Activated T-cell treated with anti-CD3 and anti-CD28 coated beads, Interleukin-2, amount 50 U/mL, for 4 hours (primary cell): Measurements from ENCODE around the gene PGGHG. TPM values are rescaled to one million over a fixed set of nuclear protein-coding genes. Genes with fewer than 3 reads are reported as not detected.
"Not testable (repeated sequence)": the region's sequence is repeated elsewhere in the genome, so short reads cannot be mapped to it uniquely, and the experiment has no call there.

Experiments used
- ATAC-seq, 2 donors: fragments of 200-7000 bp; cut with Tn5 transposase; one replicate each; pipeline ENCODE4 v1.10.0; 2021
- DNase-seq: peaks from one replicate; pipeline ENCODE4 v3.0.0-alpha.2; 2020
- H3K27me3 Mint-ChIP-seq: one replicate; pipeline ENCODE4 v1.8.0; 2021; ENCODE audit warnings: low read depth, mixed read lengths
- H3K36me3 Mint-ChIP-seq: one replicate; pipeline ENCODE4 v1.8.0; 2022; ENCODE audit warnings: mixed read lengths; ENCODE audit not compliant: insufficient read depth
- H3K4me1 Mint-ChIP-seq: one replicate; pipeline ENCODE4 v1.8.0; 2021; ENCODE audit warnings: low read depth, mixed read lengths
- H3K4me3 Mint-ChIP-seq: one replicate; pipeline ENCODE4 v1.8.0; 2021; ENCODE audit warnings: mild to moderate bottlenecking, moderate library complexity, mixed read lengths
- H3K9me3 Mint-ChIP-seq: one replicate; pipeline ENCODE4 v1.8.0; 2021; ENCODE audit warnings: mixed read lengths
- total RNA-seq, 3 donors: library from RNA; stranded (reverse); gene quantifications; one replicate each; pipeline ENCODE4 v1.2.1, GENCODE V29; 2021

Gene PGGHG
- total RNA-seq, 3 donors from 2014 or later, result 16.6 to 76.3 (median 28.3) TPM

GRCh38 chr11:306645-307371, 17.9 kb downstream of the PGGHG start:
- Mint-ChIP-seq H3K27me3 (no peaks in the 10 kb centered on the region), H3K36me3 (peaks cover 4% of the 10 kb centered on the region), H3K4me1 (peaks cover 48% of the 10 kb centered on the region), H3K4me3 (peak overlapping the region; percentile 93), H3K9me3 (no peaks in the 10 kb centered on the region)
- DNase-seq (no peak), ATAC-seq (no peak)

- Mint-ChIP-seq H3K4me3 (peak within 1 kb of the TSS; percentile 93), H3K4me1 (peaks cover 52% of the 10 kb centered on the region)
- DNase-seq, H3K27me3 Mint-ChIP-seq, H3K9me3 Mint-ChIP-seq, H3K36me3 Mint-ChIP-seq: not testable (repeated sequence)
- peak; percentile 25 to 32 for ATAC-seq
These were observed 19.1 kb downstream of the PGGHG start, which contains the start of gene IFITM2 for GRCh38 chr11:307766-308708. Gene IFITM2, plus strand, starts transcription at chr11:307816. Its CDS starts 377 bp downstream, at chr11:308193.

- ATAC-seq, result peak; percentile 5 to 7
- DNase-seq, H3K9me3 Mint-ChIP-seq, H3K27me3 Mint-ChIP-seq, H3K36me3 Mint-ChIP-seq: not testable (repeated sequence)
- peak overlapping the region; percentile 93 for H3K4me3 Mint-ChIP-seq
- peaks cover 55% of the 10 kb centered on the region for H3K4me1 Mint-ChIP-seq
These were observed 20.1 kb downstream of the PGGHG start for GRCh38 chr11:308740-309665.

- peaks cover 54% of the 10 kb centered on the region for H3K4me1 Mint-ChIP-seq
- not testable (repeated sequence) for DNase-seq
These were observed 21.1 kb downstream of the PGGHG start for GRCh38 chr11:309979-310572.

GRCh38 chr11:311013-311748, 22.3 kb downstream of the PGGHG start:
- H3K27me3 Mint-ChIP-seq, H3K9me3 Mint-ChIP-seq, H3K36me3 Mint-ChIP-seq, DNase-seq: not testable (repeated sequence)
- ATAC-seq, result peak; percentile 28 to 34
- H3K4me1 Mint-ChIP-seq, result peaks cover 43% of the 10 kb centered on the region
- peak overlapping the region; percentile 93 for H3K4me3 Mint-ChIP-seq

More at GRCh38 chr11:309979-310572, 21.1 kb downstream of the PGGHG start:
- H3K27me3 Mint-ChIP-seq, H3K36me3 Mint-ChIP-seq, H3K9me3 Mint-ChIP-seq, ATAC-seq: not testable (repeated sequence)
- H3K4me3 Mint-ChIP-seq, result peak overlapping the region; percentile 93

- H3K4me3 Mint-ChIP-seq, result peak overlapping the region; percentile 93
- H3K9me3 Mint-ChIP-seq, result no peaks in the 10 kb centered on the region
- H3K4me1 Mint-ChIP-seq, result peaks cover 50% of the 10 kb centered on the region
- H3K36me3 Mint-ChIP-seq, result peaks cover 9% of the 10 kb centered on the region
- DNase-seq, result no peak
- ATAC-seq, result peak in 1 of 2 donors; percentile 11
- no peaks in the 10 kb centered on the region for H3K27me3 Mint-ChIP-seq
These were observed 23.3 kb downstream of the PGGHG start for GRCh38 chr11:312092-312816.

- Mint-ChIP-seq H3K9me3 (no peaks in the 10 kb centered on the region), H3K4me1 (peaks cover 49% of the 10 kb centered on the region), H3K27me3 (no peaks in the 10 kb centered on the region), H3K36me3 (peaks cover 9% of the 10 kb centered on the region), H3K4me3 (peak overlapping the region; percentile 93)
- no peak for DNase-seq
- no peak for ATAC-seq
These were observed 24.4 kb downstream of the PGGHG start for GRCh38 chr11:313304-313786.

GRCh38 chr11:313787-314553, 25.0 kb downstream of the PGGHG start, which contains the start of gene IFITM1:
Gene IFITM1, plus strand, starts transcription at chr11:314040. Its CDS starts 131 bp downstream, at chr11:314171.
- no peaks in the 10 kb centered on the region for H3K9me3 Mint-ChIP-seq
- peaks cover 9% of the 10 kb centered on the region for H3K36me3 Mint-ChIP-seq
- H3K4me1 Mint-ChIP-seq, result peaks cover 48% of the 10 kb centered on the region
- ATAC-seq, result peak; percentile 20 to 24
- peak within 1 kb of the TSS; percentile 93 for H3K4me3 Mint-ChIP-seq
- H3K27me3 Mint-ChIP-seq, result no peaks in the 10 kb centered on the region
- DNase-seq, result no peak

GRCh38 chr11:314554-314875, 25.6 kb downstream of the PGGHG start:
- H3K9me3 Mint-ChIP-seq, ATAC-seq, H3K36me3 Mint-ChIP-seq, DNase-seq, H3K27me3 Mint-ChIP-seq: not testable (repeated sequence)
- H3K4me3 Mint-ChIP-seq, result peak overlapping the region; percentile 93
- peaks cover 44% of the 10 kb centered on the region for H3K4me1 Mint-ChIP-seq

GRCh38 chr11:315051-315481, 26.1 kb downstream of the PGGHG start:
- peak overlapping the region; percentile 93 for H3K4me3 Mint-ChIP-seq
- no peaks in the 10 kb centered on the region for H3K9me3 Mint-ChIP-seq
- peaks cover 46% of the 10 kb centered on the region for H3K4me1 Mint-ChIP-seq
- no peaks in the 10 kb centered on the region for H3K27me3 Mint-ChIP-seq
- ATAC-seq (no peak), DNase-seq (no peak)
- H3K36me3 Mint-ChIP-seq, result peaks cover 6% of the 10 kb centered on the region

- no peak for ATAC-seq
- Mint-ChIP-seq H3K9me3 (no peaks in the 10 kb centered on the region), H3K27me3 (no peaks in the 10 kb centered on the region), H3K4me1 (peaks cover 50% of the 10 kb centered on the region), H3K4me3 (peak overlapping the region; percentile 93), H3K36me3 (peaks cover 6% of the 10 kb centered on the region)
- DNase-seq, result no peak
These were observed 26.6 kb downstream of the PGGHG start for GRCh38 chr11:315516-315994.
